NCI-H526 treated with DMSO at 0.1 percent for 48 hours (cell line): ENCODE results near the gene KCNJ6.

Source experiments
- DNase-seq: peaks from one replicate; lab custom pipeline; 2025; lab: John Stamatoyannopoulos, UW

The KCNJ6 gene

GRCh38 chr21:37904856-37905255, 11.4 kb downstream of the KCNJ6 start:
- no peak for DNase-seq

- DNase-seq = no peak
Observed at GRCh38 chr21:37903396-37903795, 12.9 kb downstream of the KCNJ6 start.

GRCh38 chr21:37899146-37899545, 17.1 kb downstream of the KCNJ6 start:
- DNase-seq = no peak

- DNase-seq = no peak
Observed at GRCh38 chr21:37896788-37897187, 19.5 kb downstream of the KCNJ6 start.

GRCh38 chr21:37891972-37892371, 24.3 kb downstream of the KCNJ6 start:
- no peak for DNase-seq

- DNase-seq = no peak
Observed at GRCh38 chr21:37888659-37889058, 27.6 kb downstream of the KCNJ6 start.

GRCh38 chr21:37886726-37887299, 29.4 kb downstream of the KCNJ6 start:
- DNase-seq = no peak

- DNase-seq = no peak
Observed at GRCh38 chr21:37886120-37886519, 30.1 kb downstream of the KCNJ6 start.

GRCh38 chr21:37878946-37879660, 37.2 kb downstream of the KCNJ6 start:
- no peak for DNase-seq

- no peak for DNase-seq
Observed at GRCh38 chr21:37877888-37878684, 38.2 kb downstream of the KCNJ6 start.

- DNase-seq = no peak
Observed at GRCh38 chr21:37877171-37877570, 39.1 kb downstream of the KCNJ6 start.

- no peak for DNase-seq
Observed at GRCh38 chr21:37876561-37876960, 39.7 kb downstream of the KCNJ6 start.

- no peak for DNase-seq
Observed at GRCh38 chr21:37874904-37875780, 41.1 kb downstream of the KCNJ6 start.

GRCh38 chr21:37874481-37874880, 41.8 kb downstream of the KCNJ6 start:
- DNase-seq = no peak

- no peak for DNase-seq
Observed at GRCh38 chr21:37873655-37874054, 42.6 kb downstream of the KCNJ6 start.

GRCh38 chr21:37871121-37871862, 45.0 kb downstream of the KCNJ6 start:
- DNase-seq = no peak

GRCh38 chr21:37870221-37870620, 46.0 kb downstream of the KCNJ6 start:
- no peak for DNase-seq

GRCh38 chr21:37869661-37870060, 46.6 kb downstream of the KCNJ6 start:
- DNase-seq = no peak

- DNase-seq = no peak
Observed at GRCh38 chr21:37868446-37869295, 47.6 kb downstream of the KCNJ6 start.

GRCh38 chr21:37866027-37866426, 50.2 kb downstream of the KCNJ6 start:
- DNase-seq = no peak
